Esophagus muscularis mucosa (tissue), 3 donors: ENCODE measurements around the gene AGBL1.

Source experiments
- POLR2A ChIP-seq: fragments of 450-650 bp; IDR thresholded peaks from one replicate; pipeline ENCODE4 v1.6.1; 2017; ENCODE audit warnings: antibody characterized with exemption, moderate library complexity, mild to moderate bottlenecking, low read depth
- POLR2AphosphoS5 ChIP-seq, 2 donors: sonication (generic); formaldehyde crosslinking; IDR thresholded peaks; one replicate each; pipeline ENCODE4 v1.6.1; 2017; ENCODE audit warnings: antibody characterized with exemption in 2 of 2
- TF ChIP-seq, protein P1 (sequence below), 3 experiments: fragments of 200-600 bp in 2 of 3; fragments of 450-650 bp in 1 of 3; sonication (generic) in 2 of 3; IDR thresholded peaks; one replicate each; pipeline ENCODE4 v1.5.1; 2017 to 2019; ENCODE audit warnings: antibody characterized with exemption in 3 of 3, mild to moderate bottlenecking in 2 of 3, moderate library complexity in 1 of 3

DNA sequence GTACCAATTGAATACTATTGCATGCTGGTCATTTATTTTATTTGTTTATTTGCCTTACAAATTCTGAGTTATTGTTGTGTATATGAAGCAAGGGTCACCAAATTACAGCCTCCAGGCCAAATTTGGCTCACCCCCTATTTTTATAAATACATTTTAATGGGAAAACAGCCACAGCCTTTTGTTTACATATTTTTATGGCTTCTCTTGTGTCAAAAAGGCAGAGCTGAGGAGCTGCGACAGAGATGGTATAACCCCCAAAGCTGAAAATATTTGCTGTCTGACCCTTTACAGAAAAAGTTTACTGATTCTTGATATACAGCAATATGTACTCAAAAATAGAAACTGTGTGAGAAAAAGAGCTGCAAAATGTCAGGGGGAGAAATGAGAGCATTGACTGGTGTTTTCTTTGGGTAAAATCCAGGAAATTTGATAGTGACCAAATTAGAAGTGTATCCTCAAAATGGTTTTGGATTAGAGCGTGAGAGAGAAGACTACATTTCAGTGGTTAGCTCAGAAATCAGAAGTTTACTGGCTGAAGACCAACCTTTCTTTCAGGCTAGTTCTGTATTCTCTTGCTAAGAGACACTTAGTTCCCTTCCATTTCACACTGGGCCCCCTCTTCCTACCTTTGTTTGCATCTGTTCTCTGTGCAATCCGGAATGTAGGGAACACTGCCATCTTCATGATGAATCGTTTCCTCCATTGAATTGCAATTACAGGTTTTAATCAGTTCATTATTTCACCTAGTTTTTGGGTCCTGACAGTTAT lies 757.8 kb downstream of the AGBL1 start:
- TF ChIP-seq POLR2A, result no peak
- TF ChIP-seq, protein P1, sequence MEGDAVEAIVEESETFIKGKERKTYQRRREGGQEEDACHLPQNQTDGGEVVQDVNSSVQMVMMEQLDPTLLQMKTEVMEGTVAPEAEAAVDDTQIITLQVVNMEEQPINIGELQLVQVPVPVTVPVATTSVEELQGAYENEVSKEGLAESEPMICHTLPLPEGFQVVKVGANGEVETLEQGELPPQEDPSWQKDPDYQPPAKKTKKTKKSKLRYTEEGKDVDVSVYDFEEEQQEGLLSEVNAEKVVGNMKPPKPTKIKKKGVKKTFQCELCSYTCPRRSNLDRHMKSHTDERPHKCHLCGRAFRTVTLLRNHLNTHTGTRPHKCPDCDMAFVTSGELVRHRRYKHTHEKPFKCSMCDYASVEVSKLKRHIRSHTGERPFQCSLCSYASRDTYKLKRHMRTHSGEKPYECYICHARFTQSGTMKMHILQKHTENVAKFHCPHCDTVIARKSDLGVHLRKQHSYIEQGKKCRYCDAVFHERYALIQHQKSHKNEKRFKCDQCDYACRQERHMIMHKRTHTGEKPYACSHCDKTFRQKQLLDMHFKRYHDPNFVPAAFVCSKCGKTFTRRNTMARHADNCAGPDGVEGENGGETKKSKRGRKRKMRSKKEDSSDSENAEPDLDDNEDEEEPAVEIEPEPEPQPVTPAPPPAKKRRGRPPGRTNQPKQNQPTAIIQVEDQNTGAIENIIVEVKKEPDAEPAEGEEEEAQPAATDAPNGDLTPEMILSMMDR (IDR thresholded peaks at IDR 0.05), result no peak
- no peak for TF ChIP-seq POLR2AphosphoS5 (IDR thresholded peaks at IDR 0.05)
